HG02798 (cell line): ENCODE data around the gene ZNF708.
A peak's percentile ranks its signal among the peaks of the same experiment; 100 is the strongest.
"Not testable (repeated sequence)": the region's sequence is repeated elsewhere in the genome, so short reads cannot be mapped to it uniquely, and the experiment has no call there.

Experiments used
- ATAC-seq: cut with Tn5 transposase; IDR thresholded peaks from one replicate; pipeline ENCODE4 v1.9.1; 2021; ENCODE audit warnings: mild to moderate bottlenecking; ENCODE audit not compliant: unreplicated experiment, poor library complexity

ZNF708 gene

DNA sequence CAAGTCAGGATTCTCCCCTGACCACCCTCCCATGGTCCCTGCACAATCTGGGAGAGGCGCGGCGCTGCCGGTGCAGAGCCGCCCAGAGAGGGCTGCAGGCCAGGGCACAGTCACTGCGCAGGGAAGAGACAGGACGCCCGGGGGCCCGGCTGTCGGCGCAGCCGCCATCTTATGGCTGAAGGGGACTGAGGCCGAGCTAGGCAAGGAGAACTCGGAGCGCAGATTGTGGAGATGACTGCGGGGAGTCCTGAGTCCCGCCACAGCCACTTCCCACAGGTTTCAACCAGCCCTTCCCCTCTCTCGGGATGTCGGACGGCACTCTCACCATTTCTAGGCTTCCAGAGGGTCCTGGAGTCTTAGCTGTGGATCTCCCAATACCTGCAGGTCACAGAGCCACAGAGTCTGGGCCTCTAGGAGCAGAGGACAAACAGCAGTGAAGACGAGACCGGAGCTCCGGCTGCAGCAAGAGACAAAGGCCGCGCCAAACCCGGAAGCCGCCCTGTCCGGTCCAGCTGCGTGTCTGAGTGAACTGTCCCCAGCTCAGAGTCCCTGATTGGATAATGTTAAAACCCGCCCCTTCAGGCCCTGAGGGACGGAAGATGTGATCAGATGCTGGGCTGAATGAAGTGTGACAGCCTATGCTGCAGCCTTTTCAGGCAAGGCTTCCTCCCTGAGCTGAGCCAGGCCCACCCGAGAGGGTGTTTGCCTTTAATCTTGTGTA is at the start of gene ZNF708:
TSS of gene ZNF708 (minus strand) at position 526 of the 721 bp plus-strand sequence. CDS start at position 328, 198 bp downstream.
- peak; percentile 99 for ATAC-seq

DNA sequence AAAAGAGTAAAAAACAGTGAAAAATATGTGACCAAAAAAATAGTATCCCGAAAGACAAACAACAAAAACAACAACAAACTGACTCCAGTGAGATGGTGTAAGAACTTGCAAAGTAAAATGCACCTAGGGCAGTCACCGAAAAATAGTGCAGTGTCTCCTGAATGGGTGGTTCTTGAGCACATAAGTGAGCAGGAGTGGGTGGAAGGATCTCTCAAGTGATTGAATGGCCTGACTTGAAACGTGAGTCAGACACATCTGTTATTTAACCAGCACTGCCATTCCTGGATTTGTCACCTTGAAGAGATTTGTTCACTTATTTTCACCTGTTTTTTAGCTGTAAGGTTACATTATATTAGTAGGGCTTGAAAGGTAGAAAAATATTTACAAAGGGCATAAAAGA is 33.1 kb upstream of the ZNF708 start:
- no peak for ATAC-seq

DNA sequence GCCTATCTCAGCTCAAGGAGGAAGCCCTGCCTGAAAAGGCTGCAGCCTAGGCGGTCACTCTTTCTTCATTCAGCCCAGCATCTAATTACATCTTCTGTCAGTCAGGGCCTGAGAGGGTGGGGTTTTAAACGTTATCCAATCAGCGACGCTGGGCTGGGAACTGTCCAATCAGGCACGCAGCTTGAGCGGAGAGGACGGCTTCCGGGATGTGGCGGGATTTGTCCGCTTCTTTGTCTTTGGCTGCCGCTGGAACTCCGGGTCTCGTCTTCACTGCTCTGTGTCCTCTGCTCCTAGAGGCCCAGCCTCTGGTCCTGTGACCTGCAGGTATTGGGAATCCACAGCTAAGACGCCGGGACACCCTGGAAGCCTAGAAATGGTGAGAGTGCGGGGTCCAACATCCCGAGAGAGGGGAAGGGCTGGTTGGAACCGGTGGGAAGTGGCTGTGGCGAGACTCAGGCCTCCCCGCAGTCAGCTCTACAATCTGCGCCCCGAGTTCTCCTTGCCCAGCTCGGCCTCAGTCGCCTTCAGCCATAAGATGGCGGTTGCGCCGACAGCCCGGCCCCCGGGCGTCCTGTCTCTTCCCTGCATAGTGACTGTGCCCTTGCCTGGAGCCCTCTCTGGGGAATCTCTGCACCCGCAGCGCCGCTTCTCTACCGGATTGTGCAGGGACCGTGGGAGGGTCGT is 29.7 kb upstream of the ZNF708 start, which contains the start of gene ZNF738:
TSS of gene ZNF738 (plus strand) at position 233 of the 684 bp plus-strand sequence. CDS start at position 374, 141 bp downstream.
- ATAC-seq = peak; percentile 97

DNA sequence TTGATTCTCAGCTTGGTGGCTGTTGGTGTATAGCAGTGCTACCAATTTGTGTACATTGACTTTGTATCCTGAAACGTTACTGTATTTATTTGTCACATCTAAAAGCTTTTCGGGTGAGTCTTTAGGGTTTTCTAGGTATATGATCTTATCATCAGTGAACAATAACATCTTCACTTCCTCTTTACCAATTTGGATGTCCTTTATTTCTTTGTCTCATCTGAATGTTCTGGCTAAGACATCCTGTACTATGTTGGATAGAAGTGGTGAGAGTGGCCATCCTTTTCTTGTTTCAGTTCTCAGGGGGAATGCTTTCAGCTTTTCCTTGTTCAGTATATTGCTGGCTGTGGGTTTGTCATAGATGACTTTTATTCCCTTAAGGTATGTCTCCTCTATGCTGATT is 23.6 kb upstream of the ZNF708 start:
- no peak for ATAC-seq

DNA sequence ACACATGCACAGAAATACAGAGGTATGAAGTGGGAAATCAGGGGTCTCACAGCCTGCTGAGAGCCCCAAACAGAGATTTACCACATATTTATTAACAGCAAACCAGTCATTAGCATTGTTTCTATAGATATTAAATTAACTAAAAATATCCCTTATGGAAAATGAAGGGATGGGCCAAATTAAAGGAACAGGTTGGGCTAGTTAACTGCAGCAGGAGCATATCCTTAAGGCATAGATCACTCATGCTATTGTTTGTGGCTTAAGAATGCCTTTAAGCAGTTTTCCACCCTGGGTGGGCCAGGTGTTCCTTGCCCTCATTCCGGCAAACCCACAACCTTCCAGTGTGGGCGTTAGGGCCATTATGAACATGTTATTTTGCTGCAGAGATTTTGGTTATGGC is 15.6 kb upstream of the ZNF708 start:
- ATAC-seq = not testable (repeated sequence)

DNA sequence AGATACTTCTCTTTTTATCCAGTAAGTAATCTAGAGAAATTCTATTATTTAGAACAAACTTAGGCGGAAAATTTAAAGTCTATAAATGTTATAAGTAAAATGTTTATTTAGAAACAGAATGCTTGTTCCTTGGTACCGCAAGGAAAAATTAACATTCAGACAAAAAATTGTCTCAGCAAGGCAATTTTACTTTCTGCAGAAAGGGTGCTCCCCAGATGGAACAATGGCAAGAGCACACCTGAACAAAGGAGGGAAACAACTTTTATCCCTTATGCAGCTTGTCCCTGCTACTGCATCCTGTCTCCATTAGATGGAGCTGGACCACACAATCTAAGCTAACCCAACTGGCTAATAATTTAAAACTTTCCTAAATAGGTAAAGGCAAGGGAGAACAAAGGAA is 6.5 kb upstream of the ZNF708 start:
- ATAC-seq = no peak

DNA sequence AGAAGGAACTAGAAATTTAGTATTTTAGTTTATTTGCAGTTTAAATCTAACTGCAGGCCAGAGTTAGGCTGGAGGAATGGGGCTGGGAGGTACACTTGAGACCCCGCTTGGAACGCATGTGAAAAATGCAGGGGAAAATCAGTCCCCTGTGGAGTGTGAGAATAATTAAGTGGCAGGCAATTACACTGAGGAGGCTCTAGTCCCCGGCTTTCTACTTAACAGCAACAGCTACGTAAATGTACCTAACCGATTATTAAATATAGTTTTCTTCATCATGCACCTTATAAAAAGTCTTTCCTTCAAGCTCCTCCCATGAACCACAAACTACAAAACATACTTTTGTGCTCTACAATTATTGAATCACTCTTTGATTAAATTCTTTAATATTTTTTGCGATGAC is 804 bp downstream of the ZNF708 start:
- no peak for ATAC-seq

DNA sequence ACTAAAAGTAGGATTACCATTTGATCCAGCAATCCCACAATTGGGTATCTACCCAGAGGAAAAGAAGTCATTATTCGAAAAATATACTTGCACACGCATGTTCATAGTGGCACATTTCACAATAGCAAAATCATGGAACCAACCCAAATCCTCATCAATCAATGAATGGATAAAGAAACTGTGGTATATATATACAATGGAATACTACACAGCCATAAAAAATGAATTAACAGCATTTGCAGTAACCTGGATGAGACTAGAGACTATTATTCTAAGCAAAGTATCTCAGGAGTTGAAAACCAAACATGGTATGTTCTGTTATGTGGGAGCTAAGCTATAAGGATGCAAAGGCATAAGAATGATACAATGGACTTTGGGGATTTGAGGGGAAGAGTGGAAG is 3.0 kb downstream of the ZNF708 start:
- no peak for ATAC-seq

DNA sequence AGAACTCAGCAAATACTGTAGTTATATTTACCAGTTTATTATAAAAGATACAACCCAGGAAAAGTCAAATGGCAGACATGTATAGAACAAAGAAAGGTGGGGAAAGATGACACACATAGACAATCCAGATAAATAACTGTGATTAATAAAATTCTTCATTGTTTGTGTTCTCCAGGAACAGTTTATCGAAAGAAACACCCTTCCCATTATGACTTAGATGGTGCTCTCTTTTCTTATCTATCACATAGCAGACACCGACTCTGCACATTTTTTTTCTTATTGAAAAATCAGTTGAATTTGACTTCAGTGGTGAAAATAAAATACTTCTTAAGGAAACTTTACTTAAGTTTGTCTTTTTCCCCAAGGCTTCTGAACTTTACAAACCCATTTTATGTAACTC is 6.2 kb downstream of the ZNF708 start:
- no peak for ATAC-seq

DNA sequence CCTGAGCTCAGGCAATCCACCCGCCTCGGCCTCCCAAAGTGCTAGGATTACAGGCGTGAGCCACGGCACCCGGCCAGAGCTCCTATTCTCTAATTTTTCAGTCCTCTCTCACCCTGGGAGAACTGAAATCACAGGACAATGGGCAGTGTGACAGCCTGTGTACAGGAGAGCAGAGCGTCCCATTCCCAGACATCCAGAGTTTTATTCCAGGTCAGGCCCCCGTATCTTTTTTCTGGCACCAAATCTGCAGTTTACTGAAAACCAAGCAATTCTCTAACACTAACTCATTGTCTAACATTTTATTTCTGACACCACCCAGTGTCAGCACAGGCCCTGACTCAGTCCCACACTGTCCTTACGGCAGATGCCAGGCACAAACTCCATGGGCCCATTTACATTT is 6.7 kb downstream of the ZNF708 start:
- ATAC-seq = no peak

DNA sequence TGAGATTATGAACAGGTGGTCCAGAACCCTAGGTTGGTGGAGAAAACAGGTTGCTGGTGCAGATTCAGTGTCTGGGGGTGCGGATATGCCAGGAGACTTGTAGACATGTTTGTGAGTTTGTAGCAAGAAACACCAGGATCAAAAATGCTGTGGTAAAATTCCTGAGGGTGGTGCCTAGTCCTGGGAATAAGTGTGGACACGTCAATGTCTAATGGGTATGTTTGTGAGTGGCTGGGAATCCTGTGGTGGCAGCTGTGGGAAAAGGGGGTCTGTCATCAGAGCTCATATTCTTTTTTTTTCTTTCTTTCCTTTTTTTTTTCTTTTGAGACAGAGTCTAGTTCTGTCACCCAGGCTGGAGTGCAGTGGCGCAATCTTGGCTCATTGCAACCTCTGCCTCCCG is 7.2 kb downstream of the ZNF708 start:
- ATAC-seq = no peak

DNA sequence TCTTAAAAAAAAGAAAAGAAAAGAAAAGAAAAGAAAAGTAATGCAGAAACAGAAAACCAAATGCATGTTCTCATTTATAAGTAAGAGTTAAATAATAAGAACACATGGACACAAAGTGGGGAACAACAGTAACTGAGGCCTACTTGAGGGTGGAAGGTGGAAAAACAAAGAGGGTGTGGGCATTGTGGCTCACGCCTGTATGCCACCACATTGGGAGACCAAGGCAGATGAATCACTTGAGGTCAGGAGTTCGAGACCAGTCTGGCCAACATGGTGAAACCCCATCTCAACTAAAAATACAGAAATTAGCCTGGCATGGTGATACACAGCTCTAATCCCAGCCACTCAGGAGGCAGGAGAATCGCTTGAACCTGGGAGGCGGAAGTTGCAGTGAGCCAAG is 8.1 kb downstream of the ZNF708 start:
- ATAC-seq = no peak

DNA sequence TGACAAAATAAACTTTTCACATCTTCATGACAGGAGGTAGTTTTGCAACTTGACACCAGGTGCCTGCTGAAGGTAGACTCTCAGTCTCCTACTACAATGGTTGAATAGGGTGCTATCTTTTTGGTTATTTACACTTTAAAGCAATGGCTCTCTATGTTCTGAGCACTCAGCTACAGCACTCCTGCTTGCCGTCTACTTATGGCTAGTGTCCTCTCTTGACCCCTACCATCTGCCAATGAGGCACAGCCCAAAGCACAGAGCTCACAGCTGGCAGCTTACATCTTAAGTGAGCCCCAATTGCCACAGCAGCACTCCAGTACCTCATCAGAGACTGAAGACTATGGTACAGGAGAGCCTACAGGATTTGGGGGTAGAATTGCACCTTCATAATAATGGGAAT is 11.4 kb downstream of the ZNF708 start:
- no peak for ATAC-seq

DNA sequence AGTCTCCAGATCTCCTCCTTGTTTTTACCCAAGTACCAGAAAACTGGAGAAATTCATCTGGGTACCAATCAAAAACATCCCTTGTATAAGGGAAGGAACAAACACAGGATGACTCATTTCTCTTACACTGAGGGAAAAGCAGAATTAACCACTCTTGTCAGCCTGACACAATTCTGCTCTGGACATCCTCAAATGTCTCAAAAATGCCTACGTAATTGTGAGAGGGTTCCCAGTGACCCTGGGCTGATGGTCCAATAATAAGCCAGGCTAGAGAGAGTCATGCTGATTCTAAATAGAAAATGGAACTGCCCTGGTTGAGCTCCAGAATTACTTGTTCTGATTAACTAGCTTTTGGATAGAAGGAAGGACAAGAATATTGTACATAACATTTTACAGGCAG is 14.5 kb downstream of the ZNF708 start:
- ATAC-seq = no peak

DNA sequence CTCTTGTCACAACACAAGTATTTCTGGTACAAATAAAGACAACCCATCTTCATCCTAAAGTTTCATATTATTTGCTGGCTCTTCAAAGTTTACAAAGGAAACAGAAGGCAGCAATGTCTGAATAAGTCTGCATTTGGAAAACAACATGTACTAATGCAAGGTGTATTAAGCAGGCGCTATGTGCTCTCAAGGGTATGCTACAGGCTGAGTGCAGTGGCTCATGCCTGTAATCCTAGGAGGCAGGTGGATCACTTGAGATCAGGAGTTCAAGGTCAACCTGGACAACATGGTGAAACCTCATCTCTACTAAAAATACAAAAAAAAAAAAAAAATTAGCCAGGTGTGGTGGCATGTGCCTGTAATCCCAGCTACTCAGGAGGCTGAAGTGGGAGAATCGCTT is 16.4 kb downstream of the ZNF708 start:
- not testable (repeated sequence) for ATAC-seq

DNA sequence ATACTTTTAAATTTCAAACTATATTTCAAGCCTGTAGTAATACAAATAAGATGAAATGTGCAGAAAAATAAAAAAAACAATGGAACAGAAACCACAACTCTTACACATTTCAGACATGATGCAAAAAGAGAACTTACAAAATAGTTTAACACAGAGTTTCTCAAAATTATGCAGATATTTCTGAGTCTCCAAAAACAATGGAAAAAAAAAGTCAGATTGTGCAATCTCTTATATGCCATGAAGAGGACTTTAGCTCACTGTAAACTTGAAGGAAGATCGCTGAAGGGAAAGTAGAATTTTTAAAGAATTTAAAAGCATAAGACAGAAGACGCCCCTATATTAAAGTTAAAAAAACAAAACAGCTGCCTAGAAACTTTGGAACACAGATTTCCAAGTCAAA is 20.4 kb downstream of the ZNF708 start:
- no peak for ATAC-seq

DNA sequence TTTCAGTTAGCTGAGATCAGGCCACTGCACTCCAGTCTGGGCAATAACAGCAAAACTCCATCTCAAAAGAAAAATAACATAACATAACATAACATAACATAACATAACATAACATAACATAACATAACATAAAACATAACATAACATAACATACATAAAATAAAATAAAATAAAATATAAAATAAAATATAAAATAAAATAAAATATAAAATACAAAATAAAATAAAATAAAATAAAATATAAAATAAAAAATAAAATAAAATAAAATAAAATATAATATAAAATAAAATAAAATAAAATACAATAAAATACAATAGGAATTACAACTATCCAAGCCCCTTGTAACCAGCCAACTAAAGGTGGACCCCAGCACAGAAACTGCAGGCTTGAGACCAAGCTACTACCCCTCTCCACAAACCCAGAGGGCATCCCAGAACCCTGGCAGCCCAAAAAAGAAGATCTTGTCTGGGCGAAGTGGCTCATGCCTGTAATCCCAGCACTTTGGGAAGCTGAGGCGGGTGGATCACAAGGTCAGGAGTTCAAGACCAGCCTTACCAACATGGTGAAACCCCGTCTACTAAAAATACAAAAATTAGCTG is 22.2 kb downstream of the ZNF708 start:
- ATAC-seq = not testable (repeated sequence)

DNA sequence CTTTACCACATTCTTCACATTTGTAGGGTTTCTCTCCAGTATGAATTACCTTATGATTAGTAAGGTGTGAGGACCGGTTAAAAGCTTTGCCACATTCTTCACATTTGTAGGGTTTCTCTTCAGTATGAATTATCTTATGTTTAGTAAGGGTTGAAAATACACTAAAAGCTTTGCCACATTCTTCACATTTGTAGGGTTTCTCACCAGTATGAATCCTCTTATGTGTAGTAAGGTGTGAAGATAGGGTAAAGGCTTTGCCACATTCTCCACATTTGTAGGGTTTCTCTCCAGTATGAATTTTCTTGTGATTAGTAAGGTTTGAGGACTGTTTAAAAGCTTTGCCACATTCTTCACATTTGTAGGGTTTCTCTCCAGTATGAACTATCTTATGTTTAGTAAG is 35.4 kb downstream of the ZNF708 start:
- ATAC-seq = not testable (repeated sequence)

DNA sequence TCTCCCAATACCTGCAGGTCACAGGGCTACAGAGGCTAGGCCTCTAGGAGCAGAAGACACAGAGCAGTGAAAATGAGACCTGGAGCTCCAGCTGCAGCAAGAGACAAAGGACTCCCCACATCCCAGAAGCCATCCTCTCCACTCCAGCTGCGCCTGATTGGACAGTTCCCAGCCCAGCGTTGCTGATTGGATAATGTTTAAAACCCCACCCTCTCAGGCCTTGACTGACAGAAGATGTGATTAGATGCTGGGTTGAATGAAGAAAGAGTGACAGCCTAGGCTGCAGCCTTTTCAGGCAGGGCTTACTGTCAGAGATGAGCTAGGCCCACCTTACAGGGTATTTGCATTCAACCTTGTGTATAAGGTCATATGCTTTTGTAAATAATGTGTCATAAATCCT is 59.4 kb downstream of the ZNF708 start:
- ATAC-seq = no peak

DNA sequence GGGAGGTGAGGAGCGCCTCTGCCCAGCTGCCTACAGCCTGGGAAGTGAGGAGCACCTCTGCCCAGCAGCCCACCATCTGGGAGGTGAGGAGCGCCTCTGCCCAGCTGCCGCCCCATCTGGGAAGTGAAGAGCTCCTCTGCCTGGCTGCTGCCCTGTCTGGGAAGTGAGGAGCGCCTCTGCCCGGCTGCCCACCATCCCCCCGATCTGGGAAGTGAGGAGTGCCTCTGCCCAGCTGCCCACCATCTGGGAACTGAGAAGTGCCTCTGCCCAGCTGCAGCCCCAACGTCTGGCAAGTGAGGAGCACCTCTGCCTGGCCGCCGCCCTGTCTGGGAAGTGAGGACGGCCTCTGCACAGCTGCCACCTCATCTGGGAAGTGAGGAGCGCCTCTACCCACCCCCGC is 64.3 kb downstream of the ZNF708 start:
- no peak for ATAC-seq

DNA sequence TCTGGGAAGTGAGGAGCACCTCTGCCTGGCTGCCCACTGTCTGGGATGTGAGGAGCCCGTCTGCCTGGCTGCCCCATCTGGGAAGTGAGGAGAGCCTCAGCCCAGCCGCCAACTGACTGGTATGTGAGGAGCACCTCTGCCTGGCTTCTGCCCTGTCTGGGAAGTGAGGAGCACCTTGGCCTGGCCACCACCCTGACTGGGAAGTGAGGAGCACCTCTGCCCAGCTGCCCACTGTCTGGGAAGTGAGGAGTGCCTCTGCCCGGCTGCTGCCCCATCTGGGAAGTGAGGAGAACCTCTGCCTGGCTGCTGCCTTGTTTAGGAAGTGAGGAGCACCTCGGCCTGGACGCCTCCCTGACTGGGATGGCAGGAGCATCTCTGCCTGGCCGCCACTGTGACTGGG is 64.8 kb downstream of the ZNF708 start:
- ATAC-seq = no peak
